Measurements from ENCODE around the gene TC2N.
"Not testable (repeated sequence)": the region's sequence is repeated elsewhere in the genome, so short reads cannot be mapped to it uniquely, and the experiment has no call there.

The TC2N gene

DNA sequence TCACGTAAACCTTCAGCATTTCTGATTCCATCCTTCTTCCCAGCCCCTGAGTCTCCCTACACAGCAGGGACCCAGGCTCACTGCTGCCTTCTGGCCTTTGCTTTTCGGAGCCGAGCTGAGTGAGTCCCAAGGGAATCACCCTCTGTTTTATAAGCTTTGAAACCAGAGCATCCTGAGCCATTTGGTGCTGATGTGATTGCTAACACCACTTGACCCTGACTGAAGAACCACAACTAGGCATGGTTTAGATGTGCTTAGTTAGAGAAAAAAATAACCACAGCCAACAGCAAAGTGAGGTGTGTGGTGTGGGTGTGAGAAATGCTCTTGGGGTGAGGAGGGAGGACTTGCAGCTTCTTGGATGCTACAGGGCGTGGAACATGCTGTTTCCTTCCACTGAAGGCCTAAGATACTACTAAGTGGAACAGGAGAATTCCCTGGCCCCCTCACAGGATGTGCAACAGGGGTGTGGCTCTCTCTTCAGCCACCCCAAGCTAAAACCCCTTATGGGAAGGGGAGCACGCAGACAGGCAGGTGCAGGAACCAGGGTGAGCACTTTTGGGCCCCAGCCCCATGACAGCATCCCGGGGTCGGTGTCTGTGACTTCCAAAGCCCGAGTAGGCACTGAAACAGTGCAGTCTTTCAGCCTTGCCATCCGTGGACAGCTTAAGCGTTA is at the start of gene TC2N:
Gene TC2N (minus strand): TSS at position 221 of the 673 bp plus-strand sequence. CDS start 53,767 bp downstream, outside the sequence.
- Mint-ChIP-seq H3K4me1 (ENCODE audit: low read depth) (peaks cover 66% of the 10 kb centered on the region), H3K4me3 (peak within 1 kb of the TSS; percentile 100), H3K9me3 (no peaks in the 10 kb centered on the region), H3K27me3 (ENCODE audit: low read depth) (no peaks in the 10 kb centered on the region), H3K27ac (peak within 1 kb of the TSS; percentile 97), H3K36me3 (ENCODE audit: low read depth) (peaks cover 33% of the 10 kb centered on the region)

DNA sequence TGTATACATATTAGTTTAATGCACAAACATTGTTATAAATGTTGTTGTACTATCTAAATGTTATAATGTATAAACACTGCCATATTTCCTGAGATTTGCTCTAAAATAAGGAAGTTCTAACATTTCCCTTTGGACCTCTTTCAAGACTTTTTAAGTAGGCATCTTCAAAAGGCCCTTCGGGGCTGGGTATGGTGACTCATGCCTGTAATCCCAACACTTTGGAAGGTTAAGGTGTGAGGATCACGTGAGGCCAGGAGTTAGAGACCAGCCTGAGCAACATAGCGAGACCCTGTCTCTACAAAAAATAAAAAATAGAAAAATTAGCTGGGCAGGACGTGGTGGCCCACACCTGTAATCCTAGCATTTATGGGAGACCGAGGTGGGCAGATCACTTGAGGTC is 44.7 kb upstream of the TC2N start:
- no peak overlapping the region for H3K4me3 Mint-ChIP-seq
- H3K4me1 Mint-ChIP-seq (ENCODE audit: low read depth): peaks cover 12% of the 10 kb centered on the region
- H3K36me3 Mint-ChIP-seq (ENCODE audit: low read depth): no peaks in the 10 kb centered on the region
- peaks cover 10% of the 10 kb centered on the region for H3K27me3 Mint-ChIP-seq (ENCODE audit: low read depth)
- H3K27ac Mint-ChIP-seq: no peak overlapping the region
- H3K9me3 Mint-ChIP-seq: peaks cover 3% of the 10 kb centered on the region

GRCh38 chr14:91911474-91912032 is 44.2 kb upstream of the TC2N start:
- Mint-ChIP-seq H3K36me3 (ENCODE audit: low read depth) (no peaks in the 10 kb centered on the region), H3K9me3 (peaks cover 3% of the 10 kb centered on the region), H3K4me3 (no peak overlapping the region), H3K27me3 (ENCODE audit: low read depth) (peaks cover 10% of the 10 kb centered on the region), H3K27ac (no peak overlapping the region), H3K4me1 (ENCODE audit: low read depth) (peaks cover 12% of the 10 kb centered on the region)

GRCh38 chr14:91910196-91910595 is 42.9 kb upstream of the TC2N start:
- Mint-ChIP-seq H3K27me3 (ENCODE audit: low read depth) (peaks cover 8% of the 10 kb centered on the region), H3K27ac (no peak overlapping the region), H3K4me3 (no peak overlapping the region), H3K4me1 (ENCODE audit: low read depth) (peaks cover 12% of the 10 kb centered on the region), H3K36me3 (ENCODE audit: low read depth) (no peaks in the 10 kb centered on the region), H3K9me3 (no peaks in the 10 kb centered on the region)

GRCh38 chr14:91906374-91906773 is 39.0 kb upstream of the TC2N start:
- Mint-ChIP-seq H3K4me1 (ENCODE audit: low read depth) (peaks cover 11% of the 10 kb centered on the region), H3K4me3 (no peak overlapping the region), H3K36me3 (ENCODE audit: low read depth) (no peaks in the 10 kb centered on the region), H3K27me3 (ENCODE audit: low read depth) (peaks cover 16% of the 10 kb centered on the region), H3K27ac (no peak overlapping the region), H3K9me3 (no peaks in the 10 kb centered on the region)

DNA sequence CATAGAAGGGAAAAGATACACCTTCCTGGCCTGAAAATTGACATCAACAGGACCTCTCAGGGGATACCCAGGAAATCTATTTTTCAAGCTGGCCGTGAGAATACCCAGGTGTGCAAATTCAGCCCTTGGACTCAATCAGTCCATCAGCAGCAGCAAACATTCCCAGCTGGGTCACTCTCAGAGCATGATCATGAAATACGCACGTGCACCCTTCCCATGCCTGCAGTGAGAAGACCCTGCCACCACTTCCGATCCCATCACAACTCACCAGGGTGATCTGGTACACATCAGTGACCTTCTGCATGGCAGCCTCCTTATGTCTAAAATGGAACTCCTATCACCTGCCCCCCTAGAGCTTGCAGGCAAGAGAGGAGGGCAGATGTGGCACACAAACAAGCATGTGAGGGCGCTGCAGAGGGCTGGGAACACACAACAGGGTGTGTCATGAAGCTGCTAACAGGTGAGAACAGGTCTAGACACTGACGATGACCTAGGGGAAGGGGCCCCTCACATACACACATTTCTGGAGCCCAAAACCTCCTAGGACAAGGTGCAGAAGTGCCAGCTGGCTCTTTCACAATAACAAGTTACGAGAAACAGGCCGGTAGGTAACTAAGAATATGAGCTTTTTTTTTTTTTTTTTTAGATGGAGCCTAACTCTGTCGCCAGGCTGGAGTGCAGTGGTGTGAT is 37.8 kb upstream of the TC2N start:
- Mint-ChIP-seq H3K36me3 (ENCODE audit: low read depth) (no peaks in the 10 kb centered on the region), H3K4me3 (no peak overlapping the region), H3K4me1 (ENCODE audit: low read depth) (peaks cover 8% of the 10 kb centered on the region), H3K27me3 (ENCODE audit: low read depth) (peaks cover 16% of the 10 kb centered on the region), H3K9me3 (no peaks in the 10 kb centered on the region), H3K27ac (no peak overlapping the region)

DNA sequence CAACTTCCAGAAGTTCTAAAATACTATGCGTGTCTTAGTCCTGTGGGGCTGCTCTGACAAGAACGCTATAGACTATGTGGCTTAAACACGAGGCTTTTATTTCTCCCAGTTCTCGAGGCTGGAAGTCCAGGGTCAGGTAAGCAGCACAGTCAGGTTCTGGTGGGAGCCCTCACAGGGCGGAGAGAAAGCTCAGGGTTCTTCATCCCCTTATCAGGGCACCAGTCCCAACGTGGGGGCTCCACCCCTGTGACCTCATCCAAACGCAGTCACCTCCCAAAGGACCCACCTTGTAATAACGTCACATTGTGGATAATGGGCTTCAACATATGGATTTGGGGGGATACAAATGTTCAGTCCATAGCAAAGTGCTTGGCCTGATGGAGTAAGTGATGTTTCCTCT is 37.1 kb upstream of the TC2N start:
- no peak overlapping the region for H3K4me3 Mint-ChIP-seq
- no peaks in the 10 kb centered on the region for H3K9me3 Mint-ChIP-seq
- H3K4me1 Mint-ChIP-seq (ENCODE audit: low read depth): peaks cover 8% of the 10 kb centered on the region
- H3K27ac Mint-ChIP-seq: no peak overlapping the region
- H3K36me3 Mint-ChIP-seq (ENCODE audit: low read depth): no peaks in the 10 kb centered on the region
- H3K27me3 Mint-ChIP-seq (ENCODE audit: low read depth): peaks cover 16% of the 10 kb centered on the region

DNA sequence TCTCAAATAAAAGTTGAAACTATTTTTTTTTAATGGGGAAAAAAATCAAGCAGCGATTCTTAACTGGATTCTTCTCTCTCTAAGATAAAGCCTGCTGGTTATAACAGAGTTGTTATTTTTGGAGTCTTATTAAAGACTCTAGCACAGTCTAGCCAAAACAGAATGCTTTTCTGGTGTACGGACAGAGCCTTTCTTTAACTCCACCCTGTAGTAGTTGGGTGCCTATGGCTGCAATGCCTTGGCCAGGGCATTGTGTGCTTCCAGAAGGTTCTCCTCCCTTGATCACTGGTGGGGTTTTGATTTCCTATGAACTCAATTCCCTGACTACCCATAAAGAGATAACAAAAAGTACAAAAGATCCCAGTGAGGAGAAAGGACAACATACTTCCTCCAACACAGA is 35.7 kb upstream of the TC2N start:
- H3K4me3 Mint-ChIP-seq: no peak overlapping the region
- H3K27ac Mint-ChIP-seq: no peak overlapping the region
- no peaks in the 10 kb centered on the region for H3K36me3 Mint-ChIP-seq (ENCODE audit: low read depth)
- H3K27me3 Mint-ChIP-seq (ENCODE audit: low read depth): peaks cover 13% of the 10 kb centered on the region
- peaks cover 5% of the 10 kb centered on the region for H3K4me1 Mint-ChIP-seq (ENCODE audit: low read depth)
- no peaks in the 10 kb centered on the region for H3K9me3 Mint-ChIP-seq

- Mint-ChIP-seq H3K4me1 (ENCODE audit: low read depth) (peaks cover 2% of the 10 kb centered on the region), H3K27ac (no peak overlapping the region), H3K36me3 (ENCODE audit: low read depth) (no peaks in the 10 kb centered on the region), H3K4me3 (no peak overlapping the region), H3K9me3 (peaks cover 2% of the 10 kb centered on the region), H3K27me3 (ENCODE audit: low read depth) (peaks cover 12% of the 10 kb centered on the region)
Measured at GRCh38 chr14:91902336-91902735, 35.0 kb upstream of the TC2N start.

DNA sequence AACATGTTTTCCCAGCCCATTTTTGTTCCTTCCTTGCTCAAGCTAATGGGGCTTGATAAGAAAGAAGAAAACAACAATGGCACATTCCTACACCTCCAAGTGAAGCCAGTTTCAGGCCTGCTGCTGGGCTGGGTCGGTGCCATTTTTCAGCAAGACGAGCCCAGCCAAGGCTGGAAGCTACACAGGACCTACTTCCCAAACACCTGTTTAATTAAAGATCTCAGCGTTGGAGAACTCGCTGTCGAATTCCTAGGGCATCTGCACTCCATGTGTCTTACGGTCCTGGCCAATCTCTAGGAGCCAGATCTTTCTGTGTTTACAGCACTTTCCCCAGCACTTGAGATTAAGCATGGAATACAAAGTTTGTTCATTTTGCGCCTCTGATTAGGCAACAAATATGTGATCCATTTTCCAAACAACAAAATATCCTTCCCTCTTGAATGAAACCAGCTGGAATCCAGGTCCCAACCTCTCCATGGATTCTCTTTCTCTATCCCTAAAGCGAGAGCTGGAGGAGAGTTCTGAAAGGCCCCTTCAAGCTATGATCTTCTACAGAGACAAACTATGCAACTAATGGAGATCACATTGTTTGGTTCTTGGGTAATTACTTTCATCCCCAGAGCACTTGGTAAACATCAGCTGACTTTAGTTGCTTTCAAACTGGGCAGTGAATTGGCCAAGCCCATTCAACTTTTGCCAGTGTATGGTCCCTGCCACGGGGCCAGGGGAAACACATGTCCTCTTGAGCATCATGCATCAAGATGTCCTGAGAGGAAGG is 34.3 kb upstream of the TC2N start:
- Mint-ChIP-seq H3K9me3 (peaks cover 5% of the 10 kb centered on the region), H3K4me3 (no peak overlapping the region)

GRCh38 chr14:91899806-91900205 is 32.5 kb upstream of the TC2N start:
- Mint-ChIP-seq H3K36me3 (ENCODE audit: low read depth) (no peaks in the 10 kb centered on the region), H3K4me3 (no peak overlapping the region), H3K27ac (no peak overlapping the region), H3K27me3 (ENCODE audit: low read depth) (peaks cover 16% of the 10 kb centered on the region), H3K9me3 (peaks cover 5% of the 10 kb centered on the region), H3K4me1 (ENCODE audit: low read depth) (peaks cover 2% of the 10 kb centered on the region)

More for the DNA sequence above, 34.3 kb upstream of the TC2N start:
- Mint-ChIP-seq H3K36me3 (ENCODE audit: low read depth) (no peaks in the 10 kb centered on the region), H3K27ac (no peak overlapping the region), H3K4me1 (ENCODE audit: low read depth) (peaks cover 2% of the 10 kb centered on the region), H3K27me3 (ENCODE audit: low read depth) (peaks cover 16% of the 10 kb centered on the region)

- Mint-ChIP-seq H3K27ac (no peak overlapping the region), H3K36me3 (ENCODE audit: low read depth) (no peaks in the 10 kb centered on the region), H3K27me3 (ENCODE audit: low read depth) (peaks cover 16% of the 10 kb centered on the region), H3K4me3 (no peak overlapping the region), H3K9me3 (peaks cover 5% of the 10 kb centered on the region), H3K4me1 (ENCODE audit: low read depth) (peaks cover 2% of the 10 kb centered on the region)
Measured at GRCh38 chr14:91899213-91899612, 31.9 kb upstream of the TC2N start.

DNA sequence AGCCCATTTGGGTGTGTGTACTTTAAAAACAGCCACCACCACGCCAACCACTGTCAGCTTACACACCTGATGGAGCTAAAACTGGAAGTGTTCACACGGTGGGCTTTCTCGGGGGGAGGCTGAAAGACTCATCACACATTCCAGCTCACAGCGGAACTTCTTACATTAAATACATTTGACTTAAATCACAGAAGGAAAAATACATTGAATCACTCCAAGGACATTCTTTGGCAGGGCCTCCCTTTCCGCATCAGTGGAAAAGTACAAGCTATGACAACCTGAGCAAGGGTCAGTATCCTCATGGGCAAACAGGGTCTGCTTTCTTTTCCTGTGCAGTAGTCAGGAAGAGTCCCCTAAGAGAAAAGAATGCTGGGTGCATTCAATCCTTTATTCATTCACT is 31.0 kb upstream of the TC2N start:
- H3K4me1 Mint-ChIP-seq (ENCODE audit: low read depth): peaks cover 5% of the 10 kb centered on the region
- no peak overlapping the region for H3K4me3 Mint-ChIP-seq
- peaks cover 5% of the 10 kb centered on the region for H3K9me3 Mint-ChIP-seq
- H3K27ac Mint-ChIP-seq: no peak overlapping the region
- no peaks in the 10 kb centered on the region for H3K36me3 Mint-ChIP-seq (ENCODE audit: low read depth)
- H3K27me3 Mint-ChIP-seq (ENCODE audit: low read depth): peaks cover 10% of the 10 kb centered on the region

DNA sequence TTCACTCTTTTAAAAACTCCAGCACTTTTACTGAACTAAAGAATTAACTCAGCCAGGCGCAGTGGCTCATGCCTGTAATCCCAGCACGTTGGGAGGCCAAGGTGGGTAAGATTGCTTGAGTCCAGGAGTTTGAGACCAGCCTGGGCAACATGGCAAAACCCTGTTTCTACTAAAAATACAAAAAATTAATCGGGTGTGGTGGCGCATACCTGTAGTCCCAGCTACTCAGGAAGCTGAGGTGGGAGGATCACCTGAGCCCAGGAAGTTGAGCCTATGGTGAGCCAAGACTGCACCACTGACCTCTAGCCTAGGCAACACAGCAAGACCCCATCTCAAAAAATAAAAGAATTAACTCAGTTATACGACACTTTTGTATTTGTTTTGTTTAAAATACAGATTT is 30.4 kb upstream of the TC2N start:
- not testable (repeated sequence) for H3K9me3 Mint-ChIP-seq; H3K36me3 Mint-ChIP-seq (ENCODE audit: low read depth); H3K4me3 Mint-ChIP-seq; H3K27ac Mint-ChIP-seq; H3K27me3 Mint-ChIP-seq (ENCODE audit: low read depth)
- peaks cover 11% of the 10 kb centered on the region for H3K4me1 Mint-ChIP-seq (ENCODE audit: low read depth)

Measured in T-helper 1 cell treated with Interleukin-12 subunit alpha and Interleukin-12 subunit beta and Interleukin-4 antibody, amounts not matched to agents 30 μg/mL and 1 μg/mL, for 36 hours (primary cell).